T-helper 2 cell treated with Interferon-gamma antibody and Interleukin-4, amounts not matched to agents 100 ng/mL and 5 ng/mL, for 36 hours (primary cell): ENCODE results near the gene EZH2. TPM values are rescaled to one million over a fixed set of nuclear protein-coding genes. Genes with fewer than 3 reads are reported as not detected.

Experiments
- intact Hi-C: fragments of 100-400 bp; cut with micrococcal nuclease; formaldehyde crosslinking; loops from one replicate; pipeline ENCODE4 v1.15.1; 2023
- total RNA-seq: library from RNA; stranded (reverse); gene quantifications from 2 replicates; pipeline ENCODE4 v1.2.3, GENCODE V29; 2022

Gene EZH2
- total RNA-seq, 1 donor from 2014 or later, result 92.5 TPM

GRCh38 chr7:148858489-148858888 lies 25.6 kb downstream of the EZH2 start:
- intact Hi-C loops, result loop anchor here (10.0 kb wide), 1 partner anchor 354 kb away; no protein-coding TSS in a partner anchor

DNA sequence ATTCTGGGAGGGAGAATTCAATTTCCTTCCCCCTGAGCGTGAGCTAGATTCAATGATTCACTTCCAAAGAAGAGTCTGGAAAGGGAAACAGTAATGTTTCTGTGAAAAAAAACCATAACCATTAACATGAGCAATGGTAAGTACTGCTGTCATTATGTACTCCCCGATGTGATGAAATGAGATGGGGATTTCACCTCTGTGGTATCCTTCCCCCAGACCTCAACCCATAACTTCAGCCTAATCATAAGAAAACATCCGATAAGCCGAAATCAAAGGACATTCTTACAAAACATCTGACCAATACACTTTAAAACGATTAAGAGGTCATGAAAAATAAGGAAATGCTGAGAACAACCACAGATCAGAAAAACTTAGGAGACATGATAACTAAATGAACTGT lies 27.2 kb downstream of the EZH2 start:
- intact Hi-C loops, result loop anchor here (1.0 to 10.0 kb wide), 4 partner anchors 26 to 352 kb away; no protein-coding TSS in a partner anchor

GRCh38 chr7:148856578-148856881 lies 27.6 kb downstream of the EZH2 start:
- intact Hi-C loops, result loop anchor here (1.0 to 10.0 kb wide), 4 partner anchors 26 to 352 kb away; no protein-coding TSS in a partner anchor

- intact Hi-C loops, result loop anchor here (10.0 kb wide), 1 partner anchor 350 kb away; no protein-coding TSS in a partner anchor
These were observed 29.1 kb downstream of the EZH2 start for GRCh38 chr7:148854983-148855382.

DNA sequence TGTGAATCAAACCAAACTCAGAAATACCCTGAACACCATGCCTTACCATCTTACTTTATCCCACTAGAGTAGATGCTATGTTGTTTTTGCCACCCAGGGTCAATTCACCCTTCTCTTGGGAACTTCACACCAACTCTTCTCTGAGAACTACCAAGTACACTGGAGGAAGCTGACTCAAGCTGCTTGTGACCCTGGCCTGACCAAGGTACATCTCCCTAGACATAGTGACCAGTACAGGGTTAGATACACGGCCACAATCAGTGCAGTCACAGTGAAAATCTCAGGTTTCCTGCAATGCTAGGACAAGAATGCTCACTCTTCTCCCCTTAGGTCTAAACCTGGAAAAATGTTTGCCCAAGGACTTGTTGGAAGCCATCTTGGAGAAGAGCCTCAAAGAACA lies 31.8 kb downstream of the EZH2 start:
- intact Hi-C loops, result loop anchor here (10.0 kb wide), 1 partner anchor 347 kb away; no protein-coding TSS in a partner anchor

DNA sequence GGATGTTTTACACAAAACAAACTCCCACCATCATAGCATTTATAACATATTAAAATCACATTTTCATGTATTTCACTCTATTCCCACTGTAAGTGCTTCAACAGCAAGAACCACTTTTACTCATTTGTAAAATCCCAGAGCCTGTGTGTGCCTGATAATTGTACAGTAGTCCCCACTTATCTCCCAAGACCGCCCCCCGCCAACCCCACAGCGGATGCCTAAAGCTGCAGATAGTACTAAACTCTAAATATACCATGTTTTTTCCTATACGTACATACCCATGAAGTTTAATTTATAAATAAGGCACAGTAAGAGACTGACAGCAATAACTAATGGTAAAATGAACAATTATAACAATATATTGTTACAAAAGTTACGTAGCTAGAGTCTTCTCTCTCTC lies 33.5 kb downstream of the EZH2 start:
- intact Hi-C loops, result loop anchor here (10.0 kb wide), 1 partner anchor 346 kb away; no protein-coding TSS in a partner anchor

DNA sequence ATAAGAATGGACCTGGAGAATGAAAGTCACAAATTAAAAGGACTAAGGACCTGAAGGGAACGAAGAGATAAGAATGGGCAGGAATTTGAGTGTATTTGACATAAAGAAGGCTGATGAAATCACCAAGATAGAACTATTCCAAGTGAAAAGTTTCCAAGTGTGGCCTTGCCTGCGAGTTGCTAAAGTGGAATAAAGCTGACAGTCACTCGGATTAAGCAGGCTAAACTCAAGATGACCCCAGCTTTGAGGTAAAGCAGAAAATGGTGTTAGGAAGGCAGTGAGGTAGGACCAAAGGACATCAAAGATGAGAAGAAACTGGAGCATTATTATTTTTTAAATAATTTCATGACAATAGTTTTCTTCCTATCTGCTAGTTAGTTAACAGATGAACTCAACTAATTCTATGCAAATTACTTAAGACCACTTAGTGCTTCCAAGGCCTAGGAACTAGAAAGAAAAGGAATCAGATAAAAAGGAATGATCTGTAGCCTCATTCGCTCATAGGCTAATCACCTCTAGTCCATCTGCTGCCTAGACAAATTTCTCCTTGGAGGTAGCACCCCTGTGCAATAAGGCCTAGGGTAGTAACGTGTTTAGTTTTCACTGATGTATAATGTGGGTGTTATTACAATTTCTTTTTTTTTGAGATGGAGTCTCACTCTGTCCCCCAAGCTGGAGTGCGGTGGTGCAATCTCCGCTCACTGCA lies 34.5 kb downstream of the EZH2 start:
- intact Hi-C loops, result loop anchor here (10.0 kb wide), 2 partner anchors 145 to 345 kb away; no protein-coding TSS in a partner anchor

GRCh38 chr7:148847815-148848734 lies 36.0 kb downstream of the EZH2 start:
- intact Hi-C loops, result loop anchor here (10.0 kb wide), 1 partner anchor 143 kb away; no protein-coding TSS in a partner anchor

DNA sequence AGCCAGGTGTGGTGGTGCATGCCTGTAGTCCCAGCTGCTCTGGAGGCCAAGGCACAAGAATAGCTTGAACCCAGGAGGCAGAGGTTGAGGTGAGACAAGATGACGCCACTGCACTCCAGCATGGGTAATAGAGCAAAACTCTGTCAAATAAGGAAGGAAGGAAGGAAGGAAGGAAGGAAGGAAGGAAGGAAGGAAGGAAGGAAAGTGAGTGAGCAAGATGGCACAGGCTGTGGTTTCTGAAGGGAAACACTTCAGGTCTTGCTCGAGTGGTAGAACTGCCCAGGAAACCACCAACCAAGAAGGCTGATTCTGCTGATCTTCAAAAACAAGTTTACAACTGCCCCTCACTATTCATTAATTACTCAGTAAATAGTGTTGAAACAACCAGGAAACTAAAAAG lies 45.2 kb downstream of the EZH2 start:
- intact Hi-C loops, result no loop called here

DNA sequence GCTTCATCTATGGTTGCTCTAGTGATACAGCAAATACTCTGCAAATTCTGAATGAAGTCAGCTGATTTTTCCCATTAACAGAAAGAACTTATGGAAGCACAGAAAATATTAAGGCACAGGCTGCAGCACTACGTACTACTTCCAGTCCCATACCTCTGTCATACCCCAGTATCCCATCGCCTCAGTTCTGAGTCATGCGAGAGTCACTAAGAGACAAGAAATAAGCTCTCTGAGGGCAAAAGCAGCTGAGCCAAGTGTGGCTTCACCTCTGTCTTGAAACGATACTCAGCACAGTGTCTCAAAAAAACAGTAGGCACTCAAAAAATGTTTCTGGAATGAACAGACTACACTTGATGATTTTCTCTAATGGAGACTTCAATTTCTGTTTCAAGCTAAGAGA lies 48.2 kb downstream of the EZH2 start:
- intact Hi-C loops, result no loop called here

GRCh38 chr7:148834605-148835004 lies 49.5 kb downstream of the EZH2 start:
- intact Hi-C loops, result no loop called here

DNA sequence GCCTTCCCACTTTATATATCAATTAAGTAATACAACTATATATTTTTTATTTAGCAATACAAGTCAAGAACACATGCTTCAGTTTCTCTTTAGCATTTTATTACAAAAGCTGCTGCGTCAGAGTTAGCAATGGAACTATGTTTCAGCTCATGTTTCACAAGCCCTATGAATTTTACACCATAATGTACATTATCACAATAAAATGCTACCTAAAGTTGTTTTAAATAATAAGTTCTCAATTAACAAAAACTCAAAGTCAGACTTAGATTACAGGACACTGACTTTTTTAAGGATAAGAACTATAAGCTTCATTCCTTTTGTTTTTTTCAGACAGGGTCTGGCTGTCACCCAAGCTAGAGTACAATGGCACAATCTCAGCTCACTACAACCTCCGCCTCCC lies 52.3 kb downstream of the EZH2 start:
- intact Hi-C loops, result no loop called here

DNA sequence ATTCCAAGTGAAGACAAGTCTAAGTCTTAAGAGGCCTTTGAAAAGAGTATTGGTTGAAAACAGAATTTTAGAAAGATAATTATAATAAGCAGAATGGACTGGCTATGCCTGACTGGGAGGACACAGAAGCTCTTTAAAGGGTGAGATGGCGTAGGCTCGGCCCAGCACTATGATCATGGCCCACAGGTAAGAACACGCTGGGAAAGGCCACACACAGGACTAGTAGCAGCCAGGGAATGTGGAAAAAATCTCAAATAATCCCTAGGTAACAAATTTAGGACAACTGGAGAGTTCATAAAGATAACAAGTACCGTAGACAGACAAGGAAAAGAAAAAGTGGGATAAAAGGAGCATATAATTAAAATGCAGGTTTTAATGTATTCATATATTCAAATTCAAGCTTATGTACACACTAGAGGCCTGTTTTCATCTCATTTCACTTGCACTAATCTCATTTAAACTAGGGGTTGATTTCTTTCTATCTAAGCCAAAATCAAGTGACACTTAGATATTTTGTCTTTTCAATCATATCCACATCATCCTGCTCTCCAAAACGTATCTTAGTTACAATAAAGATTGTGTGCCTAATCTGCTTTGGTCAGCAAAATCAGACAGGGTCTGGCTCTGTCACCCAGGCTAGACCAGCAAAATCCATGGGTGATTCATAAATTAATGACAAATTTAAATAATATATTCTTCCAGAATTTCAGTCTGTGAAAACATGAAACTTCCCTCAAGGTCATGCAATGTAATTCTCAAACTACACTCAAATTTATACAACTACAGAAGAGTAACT lies 53.0 kb downstream of the EZH2 start:
- intact Hi-C loops, result no loop called here

GRCh38 chr7:148828965-148829364 lies 55.1 kb downstream of the EZH2 start:
- intact Hi-C loops, result no loop called here

- intact Hi-C loops, result no loop called here
These were observed 58.8 kb downstream of the EZH2 start for GRCh38 chr7:148825338-148825737.

GRCh38 chr7:148824864-148825263 lies 59.2 kb downstream of the EZH2 start:
- intact Hi-C loops, result no loop called here

GRCh38 chr7:148821422-148821821 lies 62.7 kb downstream of the EZH2 start:
- intact Hi-C loops, result no loop called here

GRCh38 chr7:148819697-148820360 lies 64.3 kb downstream of the EZH2 start:
- intact Hi-C loops, result no loop called here

DNA sequence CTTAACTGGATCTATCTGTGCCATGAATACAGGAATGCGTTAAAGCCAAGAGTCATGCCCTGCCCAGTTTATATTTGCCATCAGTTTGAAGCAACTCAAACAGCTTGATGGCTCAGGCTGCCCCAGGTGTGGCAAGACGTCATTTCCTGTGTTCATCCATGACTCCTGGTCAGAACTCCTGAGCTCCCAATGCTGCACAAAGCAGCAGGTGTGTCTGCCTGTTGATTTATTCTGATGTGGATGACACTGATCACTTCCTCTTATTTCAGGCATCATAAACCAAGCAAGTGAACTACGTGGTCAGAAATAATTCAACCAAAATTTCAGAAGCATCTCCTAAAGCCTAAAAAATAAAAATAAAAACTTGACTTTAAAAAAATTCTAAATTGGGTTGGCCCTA lies 68.5 kb downstream of the EZH2 start:
- intact Hi-C loops, result no loop called here

GRCh38 chr7:148814922-148815559 lies 69.0 kb downstream of the EZH2 start:
- intact Hi-C loops, result loop anchor here (5.0 kb wide), 1 partner anchor 147 kb away; no protein-coding TSS in a partner anchor
